ENCODE results near the gene KIF1C. TPM values are rescaled to one million over a fixed set of nuclear protein-coding genes. Genes with fewer than 3 reads are reported as not detected.

Gene KIF1C
- 129 TPM for polyA plus RNA-seq (ENCODE audit: insufficient read length)

- DNase-seq = peak; percentile 93
Observed at GRCh38 chr17:4997302-4998026, at the start of gene KIF1C, which contains the start of gene INCA1. KIF1C (plus strand) TSS chr17:4997950; CDS start chr17:5000247, 2,297 bp downstream. INCA1 (minus strand) TSS chr17:4997522; CDS start chr17:4994437, 3,085 bp downstream.

GRCh38 chr17:4948166-4948930 lies 49.4 kb upstream of the KIF1C start, which contains the start of gene PFN1:
PFN1 (minus strand) TSS chr17:4948530; CDS start chr17:4948394, 136 bp downstream.
- peak; percentile 93 for DNase-seq

GRCh38 chr17:4948931-4949320 lies 48.8 kb upstream of the KIF1C start:
- DNase-seq = peak; percentile 93

GRCh38 chr17:4949321-4950074 lies 48.3 kb upstream of the KIF1C start:
- peak; percentile 64 for DNase-seq

- DNase-seq = no peak
Observed at GRCh38 chr17:4950075-4950745, 47.5 kb upstream of the KIF1C start.

- DNase-seq = no peak
Observed at GRCh38 chr17:4950746-4951204, 47.0 kb upstream of the KIF1C start, which contains the start of gene ENO3. ENO3 (plus strand) TSS chr17:4951119; CDS start chr17:4951830, 711 bp downstream.

GRCh38 chr17:4951486-4951885 lies 46.3 kb upstream of the KIF1C start:
- no peak for DNase-seq

GRCh38 chr17:4953451-4953961 lies 44.2 kb upstream of the KIF1C start:
- DNase-seq = no peak

- DNase-seq = no peak
Observed at GRCh38 chr17:4955091-4955490, 42.7 kb upstream of the KIF1C start.

- DNase-seq = no peak
Observed at GRCh38 chr17:4956493-4957061, 41.2 kb upstream of the KIF1C start.

GRCh38 chr17:4958102-4958501 lies 39.6 kb upstream of the KIF1C start:
- no peak for DNase-seq

- no peak for DNase-seq
Observed at GRCh38 chr17:4959261-4959965, 38.3 kb upstream of the KIF1C start.

- no peak for DNase-seq
Observed at GRCh38 chr17:4960279-4960922, 37.3 kb upstream of the KIF1C start.

GRCh38 chr17:4965311-4965986 lies 32.3 kb upstream of the KIF1C start:
- no peak for DNase-seq

- peak; percentile 98 for DNase-seq
Observed at GRCh38 chr17:4966844-4967538, 30.8 kb upstream of the KIF1C start.

- peak; percentile 99 for DNase-seq
Observed at GRCh38 chr17:4967539-4968485, 29.9 kb upstream of the KIF1C start, which contains the start of gene SPAG7. SPAG7 (minus strand) TSS chr17:4967817; CDS start chr17:4967804, 13 bp downstream.

GRCh38 chr17:4968486-4969046 lies 29.2 kb upstream of the KIF1C start:
- DNase-seq = no peak

Measured in hindlimb muscle (tissue), 1 donor.